KOPT-K1 (cell line): Measurements from ENCODE around the gene OTOS.

Experiments
- H3K27ac ChIP-seq: fragments of 200-600 bp; sonication (generic); 2 replicates; pipeline ENCODE4 v1.5.1; 2016; ENCODE audit warnings: antibody characterized with exemption, mild to moderate bottlenecking, low read depth, low read length; ENCODE audit not compliant: poor library complexity, severe bottlenecking
- H3K36me3 ChIP-seq: fragments of 200-600 bp; sonication (generic); 2 replicates; pipeline ENCODE4 v1.5.1; 2017; ENCODE audit warnings: antibody characterized with exemption, mild to moderate bottlenecking, low read length, moderate library complexity; ENCODE audit not compliant: insufficient read depth
- H3K9me3 ChIP-seq: fragments of 200-600 bp; sonication (generic); 2 replicates; pipeline ENCODE4 v1.5.1; 2017; ENCODE audit warnings: antibody characterized with exemption, low read length, mild to moderate bottlenecking; ENCODE audit not compliant: insufficient read depth, poor library complexity, severe bottlenecking

Gene OTOS

GRCh38 chr2:240109386-240109785 lies 31.1 kb downstream of the OTOS start:
- Histone ChIP-seq H3K9me3 (no peaks in the 10 kb centered on the region), H3K27ac (no peak overlapping the region)

GRCh38 chr2:240107477-240107796 lies 33.0 kb downstream of the OTOS start:
- Histone ChIP-seq H3K27ac (no peak overlapping the region), H3K9me3 (no peaks in the 10 kb centered on the region), H3K36me3 (no peaks in the 10 kb centered on the region)

More at GRCh38 chr2:240109386-240109785, 31.1 kb downstream of the OTOS start:
- no peaks in the 10 kb centered on the region for H3K36me3 ChIP-seq

GRCh38 chr2:240106765-240107476 lies 33.5 kb downstream of the OTOS start:
- no peaks in the 10 kb centered on the region for H3K9me3 ChIP-seq
- H3K36me3 ChIP-seq = no peaks in the 10 kb centered on the region
- no peak overlapping the region for H3K27ac ChIP-seq

- H3K9me3 ChIP-seq = no peaks in the 10 kb centered on the region
- H3K27ac ChIP-seq = no peak overlapping the region
- H3K36me3 ChIP-seq = no peaks in the 10 kb centered on the region
Observed at GRCh38 chr2:240105982-240106381, 34.5 kb downstream of the OTOS start.

- Histone ChIP-seq H3K36me3 (no peaks in the 10 kb centered on the region), H3K9me3 (peaks cover 22% of the 10 kb centered on the region), H3K27ac (no peak overlapping the region)
Observed at GRCh38 chr2:240103136-240103535, 37.3 kb downstream of the OTOS start.

GRCh38 chr2:240098349-240098748 lies 42.1 kb downstream of the OTOS start:
- Histone ChIP-seq H3K36me3 (no peaks in the 10 kb centered on the region), H3K9me3 (peaks cover 51% of the 10 kb centered on the region), H3K27ac (no peak overlapping the region)

- no peaks in the 10 kb centered on the region for H3K36me3 ChIP-seq
- H3K9me3 ChIP-seq = peaks cover 57% of the 10 kb centered on the region
- no peak overlapping the region for H3K27ac ChIP-seq
Observed at GRCh38 chr2:240095556-240096523, 44.6 kb downstream of the OTOS start.

GRCh38 chr2:240089306-240089705 lies 51.2 kb downstream of the OTOS start:
- Histone ChIP-seq H3K27ac (no peak overlapping the region), H3K9me3 (peaks cover 31% of the 10 kb centered on the region), H3K36me3 (no peaks in the 10 kb centered on the region)
